ENCODE measurements around the gene TIPIN.

- TF ChIP-seq, protein P1, sequence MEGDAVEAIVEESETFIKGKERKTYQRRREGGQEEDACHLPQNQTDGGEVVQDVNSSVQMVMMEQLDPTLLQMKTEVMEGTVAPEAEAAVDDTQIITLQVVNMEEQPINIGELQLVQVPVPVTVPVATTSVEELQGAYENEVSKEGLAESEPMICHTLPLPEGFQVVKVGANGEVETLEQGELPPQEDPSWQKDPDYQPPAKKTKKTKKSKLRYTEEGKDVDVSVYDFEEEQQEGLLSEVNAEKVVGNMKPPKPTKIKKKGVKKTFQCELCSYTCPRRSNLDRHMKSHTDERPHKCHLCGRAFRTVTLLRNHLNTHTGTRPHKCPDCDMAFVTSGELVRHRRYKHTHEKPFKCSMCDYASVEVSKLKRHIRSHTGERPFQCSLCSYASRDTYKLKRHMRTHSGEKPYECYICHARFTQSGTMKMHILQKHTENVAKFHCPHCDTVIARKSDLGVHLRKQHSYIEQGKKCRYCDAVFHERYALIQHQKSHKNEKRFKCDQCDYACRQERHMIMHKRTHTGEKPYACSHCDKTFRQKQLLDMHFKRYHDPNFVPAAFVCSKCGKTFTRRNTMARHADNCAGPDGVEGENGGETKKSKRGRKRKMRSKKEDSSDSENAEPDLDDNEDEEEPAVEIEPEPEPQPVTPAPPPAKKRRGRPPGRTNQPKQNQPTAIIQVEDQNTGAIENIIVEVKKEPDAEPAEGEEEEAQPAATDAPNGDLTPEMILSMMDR (IDR thresholded peaks at IDR 0.05), result no peak
- TF ChIP-seq POLR2A (IDR thresholded peaks at IDR 0.05) (no peak), POLR2AphosphoS5 (IDR thresholded peaks at IDR 0.05) (no peak)
Measured at GRCh38 chr15:66306381-66306780, 50.1 kb downstream of the TIPIN start.

Data from gastroesophageal sphincter (tissue), 3 donors.